GM19238 (cell line): ENCODE measurements around the gene CHGA.

Experiments used
- DNase-seq: peaks from one replicate; pipeline ENCODE4 v3.0.0; 2011; ENCODE audit warnings: low spot score; ENCODE audit not compliant: insufficient read length

CHGA gene

DNA sequence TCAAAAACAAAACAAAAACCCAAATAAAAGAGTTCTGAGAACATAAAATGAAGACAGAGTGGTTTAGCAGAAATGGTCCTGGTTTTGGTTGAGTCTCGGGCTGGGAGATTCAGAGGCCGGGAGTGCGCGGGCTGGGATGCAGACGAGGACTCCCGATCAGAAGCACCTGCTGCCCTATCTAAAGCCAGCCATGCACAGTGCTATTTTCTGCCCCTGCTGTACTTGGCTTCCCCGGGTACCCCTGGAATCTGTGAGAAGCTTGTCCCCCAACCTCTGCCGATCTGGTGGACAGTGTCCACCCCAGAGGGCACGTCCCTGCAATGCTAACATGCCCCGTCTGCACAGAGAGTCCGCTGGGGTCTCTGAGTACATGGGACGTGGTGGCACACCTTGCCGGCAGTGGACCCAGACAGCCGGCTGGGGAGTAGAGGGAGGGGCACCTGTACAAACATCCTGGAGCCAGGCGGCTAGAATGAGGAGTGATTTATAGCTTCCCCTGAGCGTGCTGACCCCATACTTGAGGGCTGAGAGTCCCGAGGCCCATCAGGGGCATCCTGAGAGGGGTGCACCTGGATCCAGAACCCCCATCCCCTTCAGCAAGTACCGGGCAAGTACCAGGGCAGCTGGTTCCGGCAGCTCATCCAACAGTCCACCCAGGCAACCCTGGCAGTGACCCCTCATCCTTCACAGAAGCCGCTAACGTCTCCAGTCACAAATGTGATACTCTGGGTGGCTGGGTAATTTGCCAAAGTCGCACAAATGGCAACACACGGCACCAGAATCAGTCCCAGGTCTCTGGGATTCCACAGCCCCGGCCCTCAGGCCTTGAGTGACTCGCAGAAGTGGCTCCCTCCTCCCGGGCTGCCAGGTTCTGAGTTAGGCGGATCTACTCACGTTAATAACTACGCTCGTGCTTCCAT is 37.1 kb downstream of the CHGA start:
- no peak for DNase-seq

DNA sequence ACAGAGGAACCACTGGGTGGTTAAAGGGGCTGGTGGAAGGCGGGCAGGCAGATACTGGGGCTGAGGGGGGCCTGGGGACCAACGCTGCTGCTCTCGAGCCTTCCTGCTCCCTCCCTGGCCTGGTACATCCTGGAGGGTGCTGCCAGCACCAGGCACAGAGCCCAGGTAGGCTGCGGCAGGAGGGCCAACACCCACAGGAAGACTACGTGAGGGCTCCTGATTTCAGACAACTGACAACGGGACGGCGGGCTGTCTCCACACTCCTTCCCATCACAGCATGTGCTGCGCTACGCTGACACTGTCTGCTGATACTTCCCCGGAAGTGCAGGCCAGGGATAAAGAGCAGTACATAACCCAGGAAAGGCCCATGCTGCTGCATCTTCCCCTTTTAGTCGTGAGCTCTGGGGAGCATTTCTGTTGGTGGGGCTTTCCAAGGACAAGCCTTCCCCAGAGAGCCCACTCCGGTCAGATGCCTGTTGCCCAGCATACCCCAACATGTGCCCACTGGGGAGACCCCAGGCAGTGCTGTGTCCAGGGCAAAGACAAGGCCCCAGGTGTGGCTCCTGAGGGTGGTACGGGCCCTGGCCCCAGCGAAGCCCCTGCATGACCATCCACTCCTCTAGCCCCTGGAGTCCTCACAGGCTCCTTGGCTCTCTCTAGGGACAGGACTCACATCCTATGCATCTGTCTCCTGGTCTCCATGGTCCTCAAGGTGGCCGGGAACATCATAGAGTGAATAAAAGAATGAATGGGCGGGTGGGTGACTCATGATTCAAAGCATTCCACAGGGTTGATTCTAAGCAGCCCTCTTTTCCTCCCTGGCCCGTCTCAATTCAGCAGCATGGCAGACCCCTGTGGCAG is 38.0 kb downstream of the CHGA start:
- DNase-seq = no peak

DNA sequence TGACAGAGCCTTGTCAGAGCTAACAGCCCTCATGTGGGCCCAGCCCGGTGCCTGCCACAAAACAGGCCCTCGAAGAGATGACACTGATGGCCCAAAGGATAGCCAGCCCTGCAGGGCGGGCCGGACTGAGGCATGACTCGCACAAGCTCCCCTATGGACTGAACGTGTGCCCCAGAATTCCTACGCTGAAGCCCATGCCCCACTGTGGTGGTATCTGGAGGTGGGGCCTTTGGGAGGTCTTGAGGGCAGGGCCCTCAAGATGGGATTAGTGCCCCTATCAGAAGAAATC is 38.6 kb downstream of the CHGA start:
- no peak for DNase-seq

DNA sequence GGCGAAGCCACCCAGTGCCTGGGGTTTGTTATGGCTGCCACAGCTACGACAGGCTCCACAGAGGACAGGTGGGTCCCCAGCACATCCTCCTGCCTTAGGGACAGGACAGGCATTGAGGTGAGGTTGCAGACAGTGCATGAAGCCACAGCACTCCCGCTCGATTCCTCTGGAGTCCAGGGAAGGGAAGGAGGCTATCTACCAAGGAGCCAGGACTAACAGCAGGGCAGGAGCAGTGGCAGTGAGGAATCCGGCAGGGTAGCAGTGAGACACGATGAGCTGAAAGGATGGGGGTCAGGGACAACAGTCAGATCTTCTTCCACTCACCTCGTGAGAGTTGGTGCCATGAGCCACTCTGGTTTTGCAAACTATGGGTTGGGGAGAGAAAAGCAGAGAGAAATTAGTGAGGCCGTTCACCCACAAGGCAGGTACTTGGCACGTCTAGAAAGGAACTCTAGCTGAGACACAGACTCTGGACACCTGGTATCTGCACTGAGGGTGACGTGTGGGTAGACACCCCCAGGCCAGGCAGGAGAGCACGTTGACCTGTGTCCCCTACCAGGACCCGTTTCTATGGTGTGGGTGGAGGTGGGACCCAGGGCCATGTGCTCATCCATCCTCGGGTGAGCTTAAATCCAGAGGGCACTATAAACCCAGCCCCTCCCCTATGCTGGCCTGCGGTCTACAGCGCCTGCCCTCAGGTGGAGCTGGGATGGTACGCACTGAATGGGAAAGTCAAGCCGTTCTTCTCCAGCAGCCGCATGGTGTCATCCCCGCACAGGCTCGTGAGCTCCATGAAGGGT is 39.3 kb downstream of the CHGA start:
- no peak for DNase-seq

DNA sequence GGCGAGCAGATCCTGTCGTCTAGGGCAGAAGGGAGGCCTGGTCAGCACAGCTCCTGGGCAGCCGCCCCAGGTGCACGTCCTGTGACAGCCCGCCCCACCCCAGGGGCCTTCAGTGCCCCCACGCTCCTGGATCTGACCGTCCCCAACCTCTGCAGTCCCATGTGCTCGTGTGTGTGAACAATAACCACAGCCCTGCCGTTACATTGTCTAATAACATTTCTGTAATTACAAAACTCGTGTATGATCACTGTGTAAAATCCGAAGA is 39.8 kb downstream of the CHGA start:
- no peak for DNase-seq

DNA sequence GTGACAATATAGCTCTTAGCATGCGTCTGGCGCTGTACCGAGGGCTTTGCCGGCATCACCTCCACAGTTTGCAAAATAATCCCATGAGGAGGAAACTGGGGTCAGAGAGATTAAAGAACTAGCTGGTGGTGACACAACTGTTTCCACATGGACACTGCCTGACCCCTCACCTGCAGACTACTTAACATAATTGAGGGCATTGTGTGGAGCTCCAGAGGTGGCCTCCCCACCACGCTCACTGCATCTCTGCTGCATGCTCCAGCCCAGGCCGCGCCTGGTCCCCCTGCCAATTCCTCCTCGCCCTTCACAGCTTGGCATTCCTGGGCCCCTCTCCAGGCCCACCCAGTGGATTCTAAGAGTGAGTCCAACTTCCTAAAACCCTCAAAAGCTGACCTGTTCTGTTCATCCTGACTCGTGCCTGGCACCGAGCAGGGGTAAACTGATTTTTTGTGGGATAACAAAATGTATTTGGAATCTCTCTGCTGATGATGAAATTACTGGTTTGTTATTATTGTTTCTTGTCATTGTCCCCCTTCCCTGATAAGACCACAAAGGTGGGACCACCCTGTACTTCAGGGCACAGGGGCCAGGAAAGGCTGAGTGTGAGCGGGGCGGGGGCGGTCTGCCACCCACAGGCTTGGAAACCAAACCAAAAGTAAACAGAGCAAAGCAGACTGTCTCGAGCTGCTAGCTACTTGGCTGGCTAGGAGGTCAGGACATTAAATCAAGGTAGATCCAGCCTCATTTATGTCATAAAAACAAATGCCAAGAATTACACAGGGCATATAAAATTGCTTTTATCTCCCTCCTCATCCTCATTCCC is 40.6 kb downstream of the CHGA start:
- no peak for DNase-seq

DNA sequence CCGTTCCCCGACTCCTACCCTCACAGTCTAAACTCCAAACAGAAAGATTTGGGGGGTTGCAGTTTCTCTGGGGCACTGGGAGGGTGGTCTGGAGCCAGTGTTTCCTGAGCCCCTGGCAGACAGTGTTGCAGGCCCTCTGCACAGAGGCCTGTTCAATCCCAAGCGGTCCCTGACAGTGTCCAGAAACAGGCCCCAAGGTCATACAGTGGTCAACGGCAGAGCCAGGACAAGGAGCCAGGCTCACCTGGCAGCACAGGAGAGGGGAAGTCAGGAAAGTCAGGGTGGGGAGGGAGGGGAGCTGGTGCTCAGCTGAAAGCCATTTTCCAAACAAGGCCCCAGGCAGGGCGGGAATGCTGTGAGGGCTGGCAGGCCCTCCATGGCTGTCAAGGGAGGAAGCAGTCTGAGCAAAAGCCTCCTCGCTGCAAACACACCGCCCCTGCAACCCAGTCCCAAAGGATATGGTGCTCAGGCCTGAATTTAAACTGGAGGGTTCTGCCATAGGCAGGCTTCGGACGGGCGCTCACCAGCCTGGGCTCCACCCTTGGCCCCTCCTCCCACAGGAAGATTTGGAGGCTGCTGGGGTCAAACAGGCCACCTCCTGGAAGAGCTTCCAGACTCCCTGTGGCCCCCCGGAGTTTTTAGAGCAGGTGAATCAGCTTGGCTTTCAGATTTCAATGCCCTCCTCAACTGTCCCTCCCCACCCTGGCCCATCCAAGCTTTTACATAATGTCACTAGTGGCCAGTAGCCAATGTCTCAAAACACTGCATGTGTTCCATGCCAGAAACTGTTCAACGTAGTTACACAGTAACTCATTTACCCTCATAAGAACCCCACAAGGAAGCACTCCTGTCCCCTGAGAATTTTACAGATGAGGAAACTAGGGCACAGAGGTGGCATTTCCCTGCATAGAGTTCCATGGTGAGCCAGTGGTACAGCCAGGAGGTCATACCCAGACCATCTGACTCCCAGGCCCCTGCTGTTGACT is 41.5 kb downstream of the CHGA start:
- DNase-seq = no peak

DNA sequence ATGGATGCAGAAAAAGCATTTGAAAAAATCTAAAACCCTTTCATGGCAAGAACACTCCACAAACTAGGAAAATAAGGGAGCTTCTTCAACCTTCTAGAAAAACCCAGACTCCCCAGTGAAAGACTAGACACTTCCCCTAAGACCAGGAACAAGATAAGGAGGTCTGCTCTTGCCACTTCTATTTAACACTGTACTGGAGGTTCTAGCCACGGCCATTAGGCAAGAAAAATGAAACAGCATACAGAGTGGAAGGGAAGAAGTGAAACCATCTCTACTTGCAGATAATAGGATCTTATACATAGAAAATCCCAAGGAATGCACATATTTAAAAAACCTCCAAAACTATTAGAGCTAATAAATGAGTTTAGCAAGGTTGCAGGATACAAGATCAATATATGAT is 42.3 kb downstream of the CHGA start:
- no peak for DNase-seq

DNA sequence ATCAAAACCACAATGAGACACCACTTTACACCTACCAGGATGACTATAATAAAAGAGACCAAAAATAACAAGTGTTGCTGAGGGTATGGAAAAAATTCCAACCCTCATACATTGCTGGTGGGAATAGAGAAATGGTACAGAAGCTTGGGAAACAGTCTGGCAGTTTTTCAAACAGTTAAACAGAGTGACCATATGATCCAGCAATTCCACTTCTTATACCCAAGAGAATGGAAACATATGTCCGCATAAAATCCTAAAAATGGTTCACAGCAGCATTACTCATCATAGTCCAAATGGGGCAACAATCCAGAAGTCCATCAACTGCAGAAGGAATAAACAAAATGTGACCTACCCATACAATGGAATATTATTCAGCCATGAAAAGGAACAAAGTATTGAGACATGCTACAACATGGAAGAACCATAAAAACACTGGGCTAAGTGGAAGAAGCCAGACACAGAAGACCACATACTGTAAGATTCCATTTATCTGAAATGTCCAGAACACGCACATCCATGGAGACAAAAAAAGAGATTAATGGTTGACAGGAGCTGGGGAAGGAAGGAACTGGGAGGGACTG is 44.5 kb downstream of the CHGA start:
- DNase-seq = no peak

DNA sequence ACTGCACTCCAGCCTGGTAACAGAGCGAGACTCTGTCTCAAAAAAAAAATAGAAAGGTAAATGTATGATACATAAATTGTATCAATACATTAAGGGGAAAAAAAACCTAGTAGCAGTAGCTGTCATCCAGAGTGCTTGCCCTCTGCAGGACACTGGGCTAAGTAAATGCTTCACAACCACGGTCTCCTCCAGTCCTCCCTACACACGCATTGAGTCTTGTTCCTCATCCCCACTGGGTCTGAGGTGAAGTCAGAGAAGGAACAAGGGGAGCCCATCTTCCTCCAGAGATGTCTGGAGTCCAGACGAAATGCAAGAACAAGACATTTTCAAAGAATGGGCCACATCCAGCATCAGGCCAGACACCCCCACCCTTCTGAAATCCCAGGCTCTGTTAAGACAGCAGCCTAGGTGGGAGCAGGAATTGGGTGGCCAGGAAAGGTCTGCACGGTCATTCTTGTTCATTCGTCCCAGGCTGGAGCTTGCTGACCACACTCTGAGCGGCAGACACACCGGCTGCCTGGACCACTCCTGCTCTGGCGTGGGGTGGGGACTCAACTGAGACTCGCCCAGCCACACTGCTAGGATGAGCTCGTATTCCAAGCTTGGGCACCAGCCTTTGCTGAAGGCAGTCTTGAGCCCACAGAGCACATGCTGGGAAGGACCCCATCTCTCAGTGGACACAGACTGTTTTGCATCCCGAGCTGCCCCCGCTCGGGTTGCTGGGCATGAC is 45.5 kb downstream of the CHGA start:
- DNase-seq = no peak

DNA sequence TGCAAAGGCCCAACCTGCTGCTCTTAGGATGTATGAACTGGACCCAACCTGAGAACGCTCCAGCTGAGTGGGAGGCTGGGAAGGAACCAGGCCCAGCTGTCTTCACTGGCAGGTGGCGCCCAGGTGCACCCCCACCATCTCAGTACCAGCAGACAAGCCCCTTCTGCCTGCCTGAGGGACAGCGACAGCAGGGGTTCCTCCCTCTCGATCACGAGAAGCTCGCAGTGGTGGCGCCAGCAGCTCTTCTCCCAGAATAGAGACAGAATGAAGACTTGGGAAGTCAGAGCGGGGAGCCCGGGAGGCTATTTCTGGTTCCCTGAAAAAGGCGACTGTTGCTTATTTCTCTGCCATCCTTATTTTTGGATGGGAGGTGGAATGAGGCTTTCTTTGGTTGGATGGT is 46.5 kb downstream of the CHGA start:
- no peak for DNase-seq

DNA sequence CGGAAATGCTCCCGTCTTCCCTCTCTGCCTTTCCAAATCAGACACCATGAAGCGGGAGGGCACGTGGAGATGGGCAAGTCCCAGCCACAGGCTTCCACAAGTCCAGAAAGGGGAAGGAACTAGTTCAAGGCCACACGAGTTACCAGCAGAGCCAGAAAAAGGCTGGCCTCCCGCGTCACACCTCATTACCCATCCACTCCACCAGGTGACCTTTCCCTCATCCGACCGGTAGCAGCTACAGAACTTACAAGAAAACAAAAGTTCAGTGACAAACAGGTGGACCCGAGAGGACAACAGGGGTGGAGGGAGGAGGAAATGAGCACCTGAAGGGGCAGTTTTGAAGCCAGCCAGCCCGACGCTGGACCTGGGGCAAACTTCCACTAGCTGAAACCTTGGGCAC is 46.9 kb downstream of the CHGA start:
- DNase-seq = no peak

DNA sequence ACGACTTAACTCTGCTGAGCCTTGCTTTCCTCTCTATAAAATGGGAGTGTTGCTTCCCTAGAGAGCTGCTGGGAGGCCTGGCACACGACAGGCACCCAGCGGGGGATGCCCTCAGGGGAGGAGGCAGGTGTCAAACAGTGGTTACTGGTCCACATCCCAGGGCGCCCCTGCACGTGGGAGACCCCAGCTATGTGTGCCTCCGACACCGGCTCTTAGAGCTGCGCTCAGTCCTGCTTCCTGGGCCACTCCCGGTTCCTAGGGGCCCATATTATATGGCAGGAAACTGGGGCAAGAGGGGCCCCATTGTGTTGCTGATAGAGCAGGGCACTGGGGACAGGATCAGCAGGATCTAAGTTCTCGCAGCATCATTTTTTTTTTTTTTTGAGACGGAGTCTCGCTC is 47.3 kb downstream of the CHGA start:
- no peak for DNase-seq

DNA sequence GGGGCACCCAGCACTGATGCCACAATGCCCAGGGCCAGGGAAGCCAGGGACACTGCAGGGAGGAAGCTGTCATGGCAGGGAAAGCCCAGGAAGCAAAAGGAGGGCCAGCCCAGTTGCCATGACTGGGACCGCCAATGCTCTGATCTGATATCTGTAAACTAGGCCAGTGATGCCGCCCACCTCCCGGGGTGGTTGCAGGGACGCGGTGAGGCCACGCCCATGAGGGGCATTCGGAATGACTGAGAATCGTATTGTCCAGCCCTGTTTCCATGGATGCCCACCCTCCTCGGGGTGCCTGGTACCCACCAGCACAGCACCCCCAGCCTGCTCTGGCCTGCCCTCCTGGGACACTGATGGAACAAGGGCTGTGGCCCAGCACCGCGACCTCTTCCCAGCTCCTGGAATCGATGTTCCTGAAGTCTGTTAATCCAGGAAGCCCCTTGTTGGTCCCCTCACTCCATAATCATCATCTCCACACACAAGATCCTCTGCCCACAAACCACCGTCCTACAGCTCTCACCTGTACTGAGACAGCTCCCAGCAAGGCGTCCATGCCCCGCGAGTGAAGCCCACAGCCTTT is 48.7 kb downstream of the CHGA start:
- no peak for DNase-seq

DNA sequence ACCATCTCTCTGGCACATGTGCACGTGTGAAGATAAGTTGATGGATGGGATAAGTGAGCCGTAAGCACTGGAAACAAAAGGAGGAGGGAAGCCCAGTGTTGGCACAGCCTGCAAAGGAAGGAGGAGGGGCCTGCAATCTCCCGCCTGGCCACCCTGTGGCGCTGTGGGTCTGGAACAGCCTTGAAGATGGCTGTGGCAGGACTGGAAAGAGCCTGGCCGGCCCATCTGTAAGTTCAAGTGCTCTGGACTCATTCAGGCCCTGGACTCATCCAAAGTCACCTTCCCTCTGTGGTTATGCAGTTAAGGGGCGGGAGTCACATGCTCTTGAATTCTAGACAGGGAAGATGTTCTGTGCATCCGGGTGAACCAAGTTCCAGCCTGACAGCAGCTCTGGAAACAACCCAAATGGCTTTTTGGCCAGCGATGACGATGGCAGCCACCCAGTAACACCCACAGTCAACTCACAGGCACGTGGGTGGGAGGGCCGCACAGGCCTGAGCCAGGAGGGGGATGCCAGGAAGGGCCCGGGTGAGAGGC is 50.4 kb downstream of the CHGA start:
- DNase-seq = no peak

DNA sequence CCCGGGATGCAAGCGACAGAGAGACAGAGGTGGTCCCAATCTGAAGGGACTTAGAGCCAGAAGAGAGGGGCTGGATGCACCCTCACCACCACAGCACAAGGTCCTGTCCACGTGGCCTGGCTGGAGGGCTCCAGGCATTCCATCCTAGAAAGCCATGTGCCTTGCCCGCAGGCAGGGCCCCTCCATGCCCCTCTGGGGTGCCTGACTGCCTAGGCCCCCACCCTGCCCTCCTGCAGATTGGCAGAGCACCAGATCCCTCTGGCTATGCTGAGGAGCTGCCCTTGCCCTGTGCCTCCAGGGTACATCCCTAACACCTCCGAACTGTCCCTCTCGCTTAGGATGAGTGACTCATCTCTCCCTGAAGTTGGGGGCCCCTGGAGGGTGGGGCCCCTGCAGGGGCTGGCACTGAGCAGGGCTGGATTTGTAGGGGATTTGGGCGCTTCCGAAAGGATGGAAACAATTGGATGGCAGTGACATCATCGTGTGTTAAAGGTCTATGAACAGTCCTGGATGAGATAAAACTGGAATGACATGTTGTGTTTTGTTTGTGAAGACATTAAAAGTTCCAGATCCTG is 50.9 kb downstream of the CHGA start:
- DNase-seq = no peak

DNA sequence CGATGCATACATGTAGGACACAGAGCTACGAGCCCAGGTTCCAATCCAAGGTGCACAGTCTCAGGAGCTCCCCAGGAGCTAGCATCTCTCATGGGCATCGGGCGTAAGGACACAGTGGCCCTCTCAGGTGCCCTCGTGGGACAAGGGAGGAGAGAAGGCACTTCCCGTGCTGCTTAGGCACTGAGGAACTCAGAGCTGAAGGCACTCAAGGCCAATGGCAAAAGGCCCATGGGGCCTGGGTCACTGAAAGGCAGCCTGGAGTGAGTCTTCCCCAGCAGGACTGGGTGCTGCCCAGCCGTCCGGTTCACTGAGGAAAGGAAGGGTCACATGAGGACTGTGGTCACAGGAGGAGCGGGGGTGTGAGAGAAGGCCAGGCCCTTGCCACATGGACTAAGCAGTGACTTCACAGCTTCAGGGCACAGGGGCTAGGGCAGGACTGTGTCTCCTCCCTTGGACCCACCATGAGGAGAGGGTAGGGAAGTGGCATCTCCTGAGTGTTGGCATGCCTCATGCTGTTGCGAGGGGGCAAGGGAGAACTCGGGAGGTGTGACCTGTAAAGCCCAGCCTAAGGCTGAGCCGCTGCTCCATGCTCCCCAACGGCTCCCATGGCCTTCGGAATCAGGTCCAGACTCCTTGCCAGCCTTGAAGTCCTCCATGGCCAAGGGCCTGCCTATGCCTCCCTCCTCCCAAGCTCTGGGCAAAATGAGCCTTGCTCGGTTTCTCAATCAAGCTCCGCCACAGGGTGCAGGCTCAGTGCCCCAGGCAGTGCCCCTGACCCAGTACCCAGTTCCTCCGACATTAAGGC is 51.8 kb downstream of the CHGA start:
- no peak for DNase-seq
